SU-DHL-6 (cell line): ENCODE measurements around the gene MLLT10.

Experiments
- H2AFZ ChIP-seq: fragments of 200-600 bp; sonication (generic); 2 replicates; pipeline ENCODE4 v1.6.1; 2014; ENCODE audit warnings: low read depth, mild to moderate bottlenecking, moderate library complexity, mixed read lengths, antibody characterized with exemption, low read length; ENCODE audit not compliant: severe bottlenecking
- H3F3A ChIP-seq: fragments of 200-600 bp; shearing (Covaris generic); 2 replicates; pipeline ENCODE4 v1.6.0; 2016; ENCODE audit warnings: antibody characterized with exemption, mild to moderate bottlenecking; ENCODE audit not compliant: insufficient read depth
- H3K27ac ChIP-seq: fragments of 200-600 bp; sonication (generic); 2 replicates; pipeline ENCODE4 v1.5.1; 2016; ENCODE audit warnings: low read depth, mild to moderate bottlenecking, low read length, moderate library complexity, mixed read lengths
- H3K27me3 ChIP-seq: fragments of 200-600 bp; sonication (generic), shearing (Covaris generic); 2 replicates; pipeline ENCODE4 v1.6.0; 2014; ENCODE audit warnings: mild to moderate bottlenecking, low read length
- H3K36me3 ChIP-seq: fragments of 200-600 bp; sonication (generic); 2 replicates; pipeline ENCODE4 v1.6.1; 2014; ENCODE audit warnings: mild to moderate bottlenecking, low read length, mixed read lengths
- H3K4me2 ChIP-seq: fragments of 300-600, 200-600 bp; shearing (Covaris generic), sonication (generic); 2 replicates; pipeline ENCODE4 v1.6.0; 2014; ENCODE audit warnings: low read length, low read depth, mild to moderate bottlenecking; ENCODE audit not compliant: poor library complexity, severe bottlenecking
- H3K4me3 ChIP-seq: fragments of 200-600 bp; sonication (generic); 2 replicates; pipeline ENCODE4 v1.5.1; 2014; ENCODE audit warnings: antibody characterized with exemption, low read length, mild to moderate bottlenecking, mixed read lengths; ENCODE audit not compliant: insufficient read depth, poor library complexity, severe bottlenecking
- H3K79me2 ChIP-seq: fragments of 200-600 bp; sonication (generic); 2 replicates; pipeline ENCODE4 v1.6.1; 2014; ENCODE audit warnings: mild to moderate bottlenecking, low read length, moderate library complexity; ENCODE audit not compliant: insufficient read depth
- H3K9ac ChIP-seq: fragments of 200-600 bp; sonication (generic); 2 replicates; pipeline ENCODE4 v1.7.0; 2014; ENCODE audit warnings: mild to moderate bottlenecking, low read length
- H3K9me2 ChIP-seq: fragments of 200-600 bp; sonication (generic); replicated peaks from 2 replicates; pipeline ENCODE4 v1.6.1; 2014; ENCODE audit warnings: low read length; ENCODE audit not compliant: insufficient read depth
- H3K9me3 ChIP-seq: fragments of 200-600 bp; sonication (generic); 2 replicates; pipeline ENCODE4 v1.6.1; 2014; ENCODE audit warnings: low read length, mixed read lengths; ENCODE audit not compliant: insufficient read depth
- H4K20me1 ChIP-seq: fragments of 200-600 bp; sonication (generic); 2 replicates; pipeline ENCODE4 v1.6.1; 2014; ENCODE audit warnings: low read depth, mild to moderate bottlenecking, antibody characterized with exemption, low read length, moderate library complexity, mixed read lengths
- EZH2phosphoT487 ChIP-seq: fragments of 200-600 bp; sonication (generic), shearing (Covaris generic); conservative IDR thresholded peaks from 2 replicates; pipeline ENCODE4 v1.6.1; 2018; ENCODE audit warnings: mild to moderate bottlenecking, antibody characterized with exemption, low read length, moderate library complexity, mixed read lengths
- TF ChIP-seq, protein P1 (sequence below): fragments of 200-600 bp; sonication (generic); IDR thresholded peaks from one replicate; pipeline ENCODE4 v1.5.1; 2017; ENCODE audit warnings: antibody characterized with exemption, mild to moderate bottlenecking, low read length, moderate library complexity; ENCODE audit not compliant: insufficient read depth, poor library complexity, severe bottlenecking

The MLLT10 gene

GRCh38 chr10:21505711-21506278 is 28.2 kb upstream of the MLLT10 start:
- Histone ChIP-seq H4K20me1 (no peaks in the 10 kb centered on the region), H3K4me3 (no peak overlapping the region)

DNA sequence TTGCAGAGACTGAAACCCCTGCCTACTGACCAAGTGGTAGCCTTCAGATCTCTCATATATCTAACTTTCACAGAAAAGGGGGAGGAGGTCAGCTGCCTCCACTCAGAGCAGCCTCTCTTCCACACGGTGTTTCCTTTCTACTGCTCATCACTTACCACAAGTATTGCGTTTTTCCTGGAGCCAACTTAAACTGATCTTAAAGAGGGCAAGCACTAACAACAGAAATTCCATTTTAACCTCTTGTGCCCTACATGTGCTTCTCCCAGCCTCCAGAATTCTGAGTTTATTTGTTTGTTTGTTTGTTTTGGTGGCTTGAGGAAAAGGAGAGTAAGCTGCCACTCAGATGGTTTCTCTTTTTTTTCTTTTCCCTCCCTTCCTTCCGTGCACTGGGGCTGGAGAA is 27.7 kb upstream of the MLLT10 start:
- Histone ChIP-seq H3K27ac (no peak overlapping the region), H3K9me2 (no peaks in the 10 kb centered on the region), H3K9me3 (no peaks in the 10 kb centered on the region), H3K4me2 (no peak overlapping the region), H3K36me3 (no peaks in the 10 kb centered on the region), H3K79me2 (no peaks in the 10 kb centered on the region), H3K27me3 (no peaks in the 10 kb centered on the region; the same call in 1 of the 2 replicates), H4K20me1 (no peaks in the 10 kb centered on the region), H3K4me3 (no peak overlapping the region), H3F3A (no peaks in the 10 kb centered on the region), H2AFZ (no peak overlapping the region), H3K9ac (no peak overlapping the region)
- TF ChIP-seq, protein P1, sequence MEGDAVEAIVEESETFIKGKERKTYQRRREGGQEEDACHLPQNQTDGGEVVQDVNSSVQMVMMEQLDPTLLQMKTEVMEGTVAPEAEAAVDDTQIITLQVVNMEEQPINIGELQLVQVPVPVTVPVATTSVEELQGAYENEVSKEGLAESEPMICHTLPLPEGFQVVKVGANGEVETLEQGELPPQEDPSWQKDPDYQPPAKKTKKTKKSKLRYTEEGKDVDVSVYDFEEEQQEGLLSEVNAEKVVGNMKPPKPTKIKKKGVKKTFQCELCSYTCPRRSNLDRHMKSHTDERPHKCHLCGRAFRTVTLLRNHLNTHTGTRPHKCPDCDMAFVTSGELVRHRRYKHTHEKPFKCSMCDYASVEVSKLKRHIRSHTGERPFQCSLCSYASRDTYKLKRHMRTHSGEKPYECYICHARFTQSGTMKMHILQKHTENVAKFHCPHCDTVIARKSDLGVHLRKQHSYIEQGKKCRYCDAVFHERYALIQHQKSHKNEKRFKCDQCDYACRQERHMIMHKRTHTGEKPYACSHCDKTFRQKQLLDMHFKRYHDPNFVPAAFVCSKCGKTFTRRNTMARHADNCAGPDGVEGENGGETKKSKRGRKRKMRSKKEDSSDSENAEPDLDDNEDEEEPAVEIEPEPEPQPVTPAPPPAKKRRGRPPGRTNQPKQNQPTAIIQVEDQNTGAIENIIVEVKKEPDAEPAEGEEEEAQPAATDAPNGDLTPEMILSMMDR, result no peak
- no peak for TF ChIP-seq EZH2phosphoT487

More at GRCh38 chr10:21505711-21506278, 28.2 kb upstream of the MLLT10 start:
- Histone ChIP-seq H3K79me2 (no peaks in the 10 kb centered on the region), H3K9ac (no peak overlapping the region), H3K9me2 (no peaks in the 10 kb centered on the region), H3K27me3 (no peaks in the 10 kb centered on the region; the same call in 1 of the 2 replicates), H3K27ac (no peak overlapping the region), H2AFZ (no peak overlapping the region), H3K9me3 (no peaks in the 10 kb centered on the region), H3K36me3 (no peaks in the 10 kb centered on the region), H3K4me2 (no peak overlapping the region), H3F3A (no peaks in the 10 kb centered on the region)
- TF ChIP-seq, protein P1, result no peak
- no peak for TF ChIP-seq EZH2phosphoT487

DNA sequence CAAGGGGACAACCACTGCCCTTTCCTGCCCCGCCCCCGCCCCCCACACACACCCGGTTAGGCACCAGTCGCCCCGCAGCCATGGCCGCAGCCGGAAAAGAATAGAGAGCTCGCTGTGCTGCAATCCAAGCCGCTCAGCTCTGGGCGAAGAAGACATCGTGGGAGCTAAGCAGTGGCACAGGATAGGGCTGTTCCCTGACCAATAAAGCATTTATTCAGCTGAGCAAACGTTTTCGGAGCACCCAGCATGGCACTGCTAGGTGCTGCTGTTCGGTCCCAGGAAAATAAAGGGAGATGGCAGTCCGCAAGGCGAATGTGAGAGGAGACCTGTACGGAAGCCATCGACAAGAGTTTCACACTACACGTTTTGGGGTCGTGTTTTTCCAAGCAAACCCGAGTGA is 26.9 kb upstream of the MLLT10 start:
- H2AFZ ChIP-seq, result no peak overlapping the region
- no peak overlapping the region for H3K27ac ChIP-seq
- TF ChIP-seq, protein P1, result no peak
- no peak for TF ChIP-seq EZH2phosphoT487
- no peak overlapping the region for H3K4me3 ChIP-seq
- H3K9me2 ChIP-seq, result no peaks in the 10 kb centered on the region
- no peaks in the 10 kb centered on the region for H3K9me3 ChIP-seq
- H3K9ac ChIP-seq, result no peak overlapping the region
- H3K79me2 ChIP-seq, result no peaks in the 10 kb centered on the region
- no peaks in the 10 kb centered on the region for H3F3A ChIP-seq
- H3K36me3 ChIP-seq, result no peaks in the 10 kb centered on the region
- no peaks in the 10 kb centered on the region; the same call in 1 of the 2 replicates for H3K27me3 ChIP-seq
- H3K4me2 ChIP-seq, result no peak overlapping the region
- H4K20me1 ChIP-seq, result no peaks in the 10 kb centered on the region
